AG10803 (cell line): ENCODE measurements around the gene TPH1.

Experiments
- DNase-seq: peaks from one replicate; pipeline ENCODE4 v3.0.0; 2010; ENCODE audit warnings: low read depth
- H3K4me3 ChIP-seq: 2 replicates; pipeline ENCODE4 v1.5.1; 2011; ENCODE audit warnings: mild to moderate bottlenecking, low read length, control low read depth
- CTCF ChIP-seq: conservative IDR thresholded peaks from 2 replicates; pipeline ENCODE4 v1.5.1; 2011; ENCODE audit warnings: mild to moderate bottlenecking, low read length, control low read depth, inconsistent platforms

TPH1 gene

DNA sequence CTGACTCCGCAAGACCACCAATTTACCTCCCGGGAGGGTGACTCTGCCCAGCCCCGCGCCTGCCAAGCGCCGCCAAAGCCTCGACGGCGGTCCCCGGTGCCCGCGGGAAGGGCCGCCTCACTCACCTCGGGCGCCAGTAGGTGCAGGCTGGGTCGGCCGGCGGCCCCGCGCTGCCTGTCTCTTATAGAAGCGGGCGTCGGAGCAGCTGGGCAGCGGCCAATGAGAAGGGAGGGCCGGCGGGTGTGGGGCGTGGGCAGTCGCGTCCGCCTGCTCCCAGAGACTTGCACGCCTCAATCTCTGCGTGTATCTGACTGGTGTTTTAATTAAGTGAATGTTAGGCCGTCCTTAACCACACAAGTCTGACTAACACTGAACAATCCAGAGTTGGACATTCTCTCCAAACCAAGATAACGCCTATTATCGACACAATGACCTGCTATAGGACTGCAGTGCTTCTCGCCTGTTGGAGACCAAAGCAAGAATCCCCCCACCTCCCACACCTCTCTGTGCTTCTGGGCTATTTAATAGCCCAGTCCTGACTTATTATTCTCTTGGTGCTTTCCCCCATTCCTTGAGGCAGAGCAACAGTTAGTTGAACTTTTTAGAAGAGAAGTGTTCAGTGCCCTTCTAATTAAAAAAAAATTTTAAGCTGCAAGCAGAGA lies at the start of gene TPH1:
TSS of gene TPH1 (minus strand) at position 154 of the 662 bp plus-strand sequence. CDS start 5,507 bp downstream, outside the sequence.
- no peak for TF ChIP-seq CTCF
- no peak within 1 kb of the TSS for H3K4me3 ChIP-seq
- DNase-seq, result peak; percentile 7

GRCh38 chr11:18093959-18094358 lies 47.9 kb upstream of the TPH1 start:
- TF ChIP-seq CTCF, result no peak
- DNase-seq, result no peak
- no peak overlapping the region for H3K4me3 ChIP-seq

DNA sequence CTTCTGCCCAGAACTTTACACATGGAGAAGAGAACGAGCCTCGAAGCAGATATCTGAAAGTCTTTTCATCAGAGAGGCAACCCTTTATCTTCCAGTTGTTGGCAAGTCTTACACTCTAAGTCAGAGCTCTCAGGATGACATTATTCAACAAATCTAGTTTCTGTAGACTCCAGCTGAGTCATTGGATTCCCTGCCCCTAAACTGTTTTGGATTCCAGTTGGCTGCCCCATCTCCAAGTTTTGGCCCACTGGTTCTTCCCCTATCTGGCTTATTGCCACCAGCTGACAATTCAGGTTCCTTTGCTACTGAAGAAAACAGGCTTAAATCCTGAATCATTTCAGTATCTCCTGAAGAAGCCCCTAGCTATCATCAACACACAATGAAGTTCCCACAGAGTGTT lies 45.7 kb upstream of the TPH1 start:
- DNase-seq, result peak; percentile 6
- H3K4me3 ChIP-seq, result no peak overlapping the region
- no peak for TF ChIP-seq CTCF

DNA sequence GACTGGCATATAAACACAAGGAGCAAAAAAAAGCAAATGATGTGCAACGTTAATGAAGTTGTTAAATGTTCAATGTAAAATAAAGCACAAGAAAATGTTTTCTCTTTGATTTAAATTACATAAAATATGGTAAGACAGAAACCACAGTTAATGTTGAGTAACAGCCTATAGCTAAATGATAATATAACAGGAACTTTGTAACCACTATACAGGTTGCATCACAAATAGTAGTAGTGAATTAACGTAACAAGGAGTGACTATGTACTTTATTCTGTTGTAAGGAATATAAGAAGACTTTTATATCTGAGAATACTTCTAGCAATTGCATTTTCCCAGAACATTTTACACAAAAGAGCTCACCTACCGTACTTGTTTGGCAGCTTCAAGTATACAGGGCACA lies 42.9 kb upstream of the TPH1 start:
- no peak for TF ChIP-seq CTCF
- no peak for DNase-seq
- H3K4me3 ChIP-seq, result no peak overlapping the region

DNA sequence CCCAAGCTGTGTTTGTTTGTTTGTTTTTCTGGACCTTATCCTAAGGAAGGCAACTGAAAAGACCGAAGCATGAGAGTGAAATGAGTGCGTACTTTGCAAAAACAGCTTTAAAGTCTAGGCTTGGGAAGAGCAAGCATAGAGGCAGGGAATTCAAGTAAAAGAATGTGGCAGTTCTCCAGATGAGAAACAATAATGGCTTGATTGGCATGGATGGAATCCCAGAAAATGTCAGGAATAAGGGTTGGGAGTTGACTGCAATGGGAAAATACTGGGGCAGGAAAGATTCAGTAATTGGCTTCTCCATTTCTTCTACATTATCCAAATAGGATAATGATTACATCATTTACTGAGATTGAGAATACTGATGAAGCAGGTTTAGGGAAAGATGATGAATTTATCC lies 42.3 kb upstream of the TPH1 start:
- no peak for TF ChIP-seq CTCF
- no peak overlapping the region for H3K4me3 ChIP-seq
- peak; percentile 6 for DNase-seq

GRCh38 chr11:18081551-18081950 lies 35.5 kb upstream of the TPH1 start:
- no peak overlapping the region for H3K4me3 ChIP-seq
- no peak for DNase-seq
- no peak for TF ChIP-seq CTCF

GRCh38 chr11:18080451-18080850 lies 34.4 kb upstream of the TPH1 start:
- no peak for DNase-seq
- TF ChIP-seq CTCF, result no peak
- no peak overlapping the region for H3K4me3 ChIP-seq
